ENCODE data around the gene LPAR1.
A peak's percentile ranks its signal among the peaks of the same experiment; 100 is the strongest.

The LPAR1 gene

GRCh38 chr9:110979636-110980035, 58.6 kb downstream of the LPAR1 start:
- TF ChIP-seq CTCF (IDR thresholded peaks at IDR 0.05; ENCODE audit: insufficient read depth, low read depth, low read length, missing control alignments): no peak
- DNase-seq (ENCODE audit: low read depth): no peak
- no peak overlapping the region for H3K4me3 ChIP-seq (ENCODE audit: low read length)

GRCh38 chr9:110978516-110978915, 59.8 kb downstream of the LPAR1 start:
- H3K4me3 ChIP-seq (ENCODE audit: low read length): no peak overlapping the region
- no peak for DNase-seq (ENCODE audit: low read depth)
- no peak for TF ChIP-seq CTCF (IDR thresholded peaks at IDR 0.05; ENCODE audit: insufficient read depth, low read depth, low read length, missing control alignments)

- H3K4me3 ChIP-seq (ENCODE audit: low read length): no peak overlapping the region
- TF ChIP-seq CTCF (IDR thresholded peaks at IDR 0.05; ENCODE audit: insufficient read depth, low read depth, low read length, missing control alignments): no peak
- peak; percentile 94 for DNase-seq (ENCODE audit: low read depth)
Measured at GRCh38 chr9:110977259-110977709, 61.0 kb downstream of the LPAR1 start.

- H3K4me3 ChIP-seq (ENCODE audit: low read length): no peak overlapping the region
- peak; percentile 40 for DNase-seq (ENCODE audit: low read depth)
- TF ChIP-seq CTCF (IDR thresholded peaks at IDR 0.05; ENCODE audit: insufficient read depth, low read depth, low read length, missing control alignments): no peak
Measured at GRCh38 chr9:110975969-110976368, 62.3 kb downstream of the LPAR1 start.

GRCh38 chr9:110975278-110975677, 63.0 kb downstream of the LPAR1 start:
- no peak for TF ChIP-seq CTCF (IDR thresholded peaks at IDR 0.05; ENCODE audit: insufficient read depth, low read depth, low read length, missing control alignments)
- no peak overlapping the region for H3K4me3 ChIP-seq (ENCODE audit: low read length)
- peak; percentile 16 for DNase-seq (ENCODE audit: low read depth)

- TF ChIP-seq CTCF (IDR thresholded peaks at IDR 0.05; ENCODE audit: insufficient read depth, low read depth, low read length, missing control alignments): no peak
- no peak for DNase-seq (ENCODE audit: low read depth)
- no peak overlapping the region for H3K4me3 ChIP-seq (ENCODE audit: low read length)
Measured at GRCh38 chr9:110971705-110972104, 66.6 kb downstream of the LPAR1 start.

- no peak for TF ChIP-seq CTCF (IDR thresholded peaks at IDR 0.05; ENCODE audit: insufficient read depth, low read depth, low read length, missing control alignments)
- no peak overlapping the region for H3K4me3 ChIP-seq (ENCODE audit: low read length)
- no peak for DNase-seq (ENCODE audit: low read depth)
Measured at GRCh38 chr9:110971234-110971633, 67.0 kb downstream of the LPAR1 start.
